ENCODE results near the gene IQGAP1. TPM values are rescaled to one million over a fixed set of nuclear protein-coding genes. Genes with fewer than 3 reads are reported as not detected.

Gene IQGAP1
- total and polyA plus RNA-seq, 4 donors: 83.0 to 396 (median 189) TPM

DNA sequence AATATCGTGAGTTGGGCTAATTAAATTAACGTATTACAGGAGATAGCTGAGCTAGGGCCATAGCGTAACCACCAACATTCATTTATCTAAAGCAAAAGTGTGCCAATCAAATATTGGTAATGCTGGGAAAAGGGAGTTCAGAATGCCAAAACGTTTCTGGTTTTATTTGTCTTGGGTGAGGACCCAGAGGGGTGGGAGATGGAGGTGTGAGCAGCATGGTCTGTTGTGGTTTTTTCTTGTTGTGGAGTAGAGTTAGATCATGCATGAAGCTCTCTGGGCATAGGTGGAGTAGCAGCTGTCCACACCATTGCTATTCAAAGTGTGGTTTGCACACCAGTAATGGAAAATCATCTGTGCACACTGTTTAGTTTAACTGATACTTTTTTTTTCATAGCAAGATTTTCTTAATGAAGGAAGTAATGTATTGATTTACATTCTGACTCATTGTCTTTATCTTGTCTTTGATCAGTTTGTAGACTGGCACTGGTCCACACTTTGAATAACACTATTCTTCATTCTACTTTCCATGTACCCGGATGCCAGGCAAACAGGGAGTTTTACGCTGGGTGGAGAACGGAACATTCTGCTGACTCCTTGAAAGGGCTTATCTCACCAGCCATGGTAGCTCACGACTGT lies 90.9 kb downstream of the IQGAP1 start:
- Histone ChIP-seq H3K4me1 (ENCODE audit: control insufficient read depth in 5 of 5, insufficient read depth in 5 of 5, low read length in 5 of 5) (peaks cover 0 to 2% (median 0%) of the 10 kb centered on the region in 5 donors), H3K9ac (ENCODE audit: insufficient read depth in 1 of 2, low read length in 2 of 2) (no peak overlapping the region), H3K9me3 (ENCODE audit: control insufficient read depth in 4 of 4, insufficient read depth in 3 of 4, low read length in 3 of 4) (no peaks in the 10 kb centered on the region), H3K27me3 (ENCODE audit: control insufficient read depth in 3 of 3, insufficient read depth in 3 of 3, low read length in 2 of 3) (no peaks in the 10 kb centered on the region), H3K36me3 (ENCODE audit: control insufficient read depth in 4 of 4, insufficient read depth in 4 of 4, low read length in 4 of 4) (peaks cover 17 to 46% (median 34%) of the 10 kb centered on the region in 4 donors), H3K4me3 (no peak overlapping the region), H3K27ac (ENCODE audit: low read depth in 1 of 2, low read length in 1 of 2) (peak overlapping the region in 1 of 2 donors; percentile 65)
- TF ChIP-seq, protein P1, sequence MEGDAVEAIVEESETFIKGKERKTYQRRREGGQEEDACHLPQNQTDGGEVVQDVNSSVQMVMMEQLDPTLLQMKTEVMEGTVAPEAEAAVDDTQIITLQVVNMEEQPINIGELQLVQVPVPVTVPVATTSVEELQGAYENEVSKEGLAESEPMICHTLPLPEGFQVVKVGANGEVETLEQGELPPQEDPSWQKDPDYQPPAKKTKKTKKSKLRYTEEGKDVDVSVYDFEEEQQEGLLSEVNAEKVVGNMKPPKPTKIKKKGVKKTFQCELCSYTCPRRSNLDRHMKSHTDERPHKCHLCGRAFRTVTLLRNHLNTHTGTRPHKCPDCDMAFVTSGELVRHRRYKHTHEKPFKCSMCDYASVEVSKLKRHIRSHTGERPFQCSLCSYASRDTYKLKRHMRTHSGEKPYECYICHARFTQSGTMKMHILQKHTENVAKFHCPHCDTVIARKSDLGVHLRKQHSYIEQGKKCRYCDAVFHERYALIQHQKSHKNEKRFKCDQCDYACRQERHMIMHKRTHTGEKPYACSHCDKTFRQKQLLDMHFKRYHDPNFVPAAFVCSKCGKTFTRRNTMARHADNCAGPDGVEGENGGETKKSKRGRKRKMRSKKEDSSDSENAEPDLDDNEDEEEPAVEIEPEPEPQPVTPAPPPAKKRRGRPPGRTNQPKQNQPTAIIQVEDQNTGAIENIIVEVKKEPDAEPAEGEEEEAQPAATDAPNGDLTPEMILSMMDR (IDR thresholded peaks at IDR 0.05; ENCODE audit: control extremely low read depth, extremely low read depth): no peak
- DNase-seq: no peak
- 67 to 82% methylated on average over 8 of the region's 8 CpGs for WGBS, 2 donors
- no peak for ATAC-seq (ENCODE audit: insufficient read depth, low FRiP score)

DNA sequence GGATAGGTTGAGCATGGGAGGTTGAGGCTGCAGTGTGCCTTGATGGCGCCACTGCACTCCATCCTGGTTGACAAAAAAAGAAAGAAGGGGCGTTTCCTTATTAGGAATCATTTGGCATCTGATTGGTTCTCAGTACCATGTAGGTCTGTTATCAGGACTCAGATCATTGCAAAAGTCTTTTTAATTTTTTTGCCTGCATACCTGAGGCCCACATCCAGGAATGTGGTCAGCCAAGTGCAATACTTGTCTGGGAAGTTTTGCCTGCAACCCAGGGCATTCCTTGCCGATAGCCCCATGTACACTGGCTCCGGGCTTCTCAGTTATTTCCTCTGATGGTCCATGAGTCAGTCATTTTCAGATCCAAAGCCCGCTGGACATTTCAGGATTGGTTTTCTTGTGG lies 91.6 kb downstream of the IQGAP1 start:
- H3K36me3 ChIP-seq (ENCODE audit: control insufficient read depth in 4 of 4, insufficient read depth in 4 of 4, low read length in 4 of 4): peaks cover 12 to 43% (median 32%) of the 10 kb centered on the region in 4 donors
- no peak overlapping the region for H3K4me3 ChIP-seq
- H3K27me3 ChIP-seq (ENCODE audit: control insufficient read depth in 3 of 3, insufficient read depth in 3 of 3, low read length in 2 of 3): no peaks in the 10 kb centered on the region
- TF ChIP-seq, protein P1 (IDR thresholded peaks at IDR 0.05; ENCODE audit: control extremely low read depth, extremely low read depth): no peak
- no peak overlapping the region for H3K9ac ChIP-seq (ENCODE audit: insufficient read depth in 1 of 2, low read length in 2 of 2)
- ATAC-seq (ENCODE audit: insufficient read depth, low FRiP score): peak; percentile 87
- H3K4me1 ChIP-seq (ENCODE audit: control insufficient read depth in 5 of 5, insufficient read depth in 5 of 5, low read length in 5 of 5): peaks cover 0 to 2% (median 0%) of the 10 kb centered on the region in 5 donors
- peak in 2 of 3 donors; percentile 57 to 58 for DNase-seq
- H3K27ac ChIP-seq (ENCODE audit: low read depth in 1 of 2, low read length in 1 of 2): no peak overlapping the region
- H3K9me3 ChIP-seq (ENCODE audit: control insufficient read depth in 4 of 4, insufficient read depth in 3 of 4, low read length in 3 of 4): no peaks in the 10 kb centered on the region
- 73 to 86% methylated on average over 5 of the region's 5 CpGs for whole genome bisulfite sequencing, 2 donors

DNA sequence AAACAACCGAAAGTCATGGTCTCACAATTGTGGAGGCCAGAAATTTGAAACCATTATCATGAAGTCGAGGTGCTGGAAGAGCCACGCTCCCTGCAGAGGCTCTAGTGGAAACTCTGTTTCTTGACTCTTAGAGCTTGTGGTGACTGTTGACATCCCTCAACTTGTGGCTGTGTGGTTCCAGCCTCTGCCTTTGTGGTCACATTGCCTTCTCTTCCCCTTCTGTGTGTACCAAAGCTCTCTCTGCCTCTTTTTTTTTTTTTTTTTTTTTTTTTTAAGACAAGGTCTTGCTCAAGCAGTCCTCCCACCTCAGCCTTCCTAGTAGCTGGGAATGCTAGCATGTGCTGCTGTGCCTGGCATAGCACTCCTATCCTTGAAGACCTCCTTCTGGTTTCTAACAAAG lies 93.0 kb downstream of the IQGAP1 start:
- no peaks in the 10 kb centered on the region for H3K27me3 ChIP-seq (ENCODE audit: control insufficient read depth in 3 of 3, insufficient read depth in 3 of 3, low read length in 2 of 3)
- TF ChIP-seq, protein P1 (IDR thresholded peaks at IDR 0.05; ENCODE audit: control extremely low read depth, extremely low read depth): no peak
- DNase-seq (no peak), ATAC-seq (ENCODE audit: insufficient read depth, low FRiP score) (no peak)
- H3K36me3 ChIP-seq (ENCODE audit: control insufficient read depth in 4 of 4, insufficient read depth in 4 of 4, low read length in 4 of 4): peaks cover 11 to 48% (median 33%) of the 10 kb centered on the region in 4 donors
- peak overlapping the region in 1 of 2 donors; percentile 32 for H3K27ac ChIP-seq (ENCODE audit: low read depth in 1 of 2, low read length in 1 of 2)
- peaks cover 0 to 2% (median 0%) of the 10 kb centered on the region in 5 donors for H3K4me1 ChIP-seq (ENCODE audit: control insufficient read depth in 5 of 5, insufficient read depth in 5 of 5, low read length in 5 of 5)
- no peak overlapping the region for H3K4me3 ChIP-seq
- WGBS, 2 donors: 50 to 64% methylated on average over 3 of the region's 3 CpGs
- H3K9me3 ChIP-seq (ENCODE audit: control insufficient read depth in 4 of 4, insufficient read depth in 3 of 4, low read length in 3 of 4): no peaks in the 10 kb centered on the region
- no peak overlapping the region for H3K9ac ChIP-seq (ENCODE audit: insufficient read depth in 1 of 2, low read length in 2 of 2)

Data from lung (tissue), 12 donors.